CD4-positive, alpha-beta memory T cell (primary cell): ENCODE measurements around the gene RANBP10. TPM values are rescaled to one million over a fixed set of nuclear protein-coding genes. Genes with fewer than 3 reads are reported as not detected.

Experiments
- polyA plus RNA-seq, 2 donors: library from polyadenylated mRNA; unstranded; fragments of 300-500 nt; fragmentation: Illumina TruSeq; gene quantifications; one replicate each; pipeline ENCODE4 v1.2.3, GENCODE V29; 2021
- total RNA-seq, 2 experiments: library from RNA; stranded (reverse); gene quantifications; one replicate each; pipeline ENCODE4 v1.2.3, GENCODE V29; 2021

RANBP10 gene
- total and polyA plus RNA-seq, 4 experiments from 2014 or later: 7.1 to 27.8 (median 20.1) TPM

Other genes starting within 250 kb of the RANBP10 start
- gene CTCF, start 244.0 kb downstream of the RANBP10 start, total RNA-seq: 10 to 100 TPM; 69.8 to 72.5 TPM
- 10 to 100 TPM; 26.5 to 85.7 TPM for gene CTCF, start 244.0 kb downstream of the RANBP10 start, polyA plus RNA-seq
- gene CARMIL2, start 161.4 kb downstream of the RANBP10 start, total RNA-seq: 100 to 1,000 TPM; 194 to 195 TPM
- 10 to 100 TPM in 1 of 2 donors, 1 to 10 TPM in 1; 7.5 to 36.3 TPM for gene CARMIL2, start 161.4 kb downstream of the RANBP10 start, polyA plus RNA-seq
- gene ACD, start 146.3 kb downstream of the RANBP10 start, total RNA-seq: 10 to 100 TPM; 49.6 to 50.6 TPM
- gene ACD, start 146.3 kb downstream of the RANBP10 start, polyA plus RNA-seq: 10 to 100 TPM; 33.3 to 48.5 TPM
- gene PARD6A, start 145.6 kb downstream of the RANBP10 start, total RNA-seq: 1 to 10 TPM; 7.4 to 8.8 TPM
- 10 to 100 TPM; 17.8 to 26.5 TPM for gene PARD6A, start 145.6 kb downstream of the RANBP10 start, polyA plus RNA-seq
- gene ENKD1, start 139.8 kb downstream of the RANBP10 start, total RNA-seq: 1 to 10 TPM; 6.7 to 7.7 TPM
- gene ENKD1, start 139.8 kb downstream of the RANBP10 start, polyA plus RNA-seq: 1 to 10 TPM; 1.1 to 2.4 TPM
- gene C16orf86, start 139.7 kb downstream of the RANBP10 start, total RNA-seq: 1 to 10 TPM; 2.9 to 3.6 TPM
- 1 to 10 TPM; 4.1 TPM for gene C16orf86, start 139.7 kb downstream of the RANBP10 start, polyA plus RNA-seq
- gene GFOD2, start 87.2 kb downstream of the RANBP10 start, total RNA-seq: 10 to 100 TPM; 18.0 to 19.8 TPM
- 10 to 100 TPM; 10.8 to 19.2 TPM for gene GFOD2, start 87.2 kb downstream of the RANBP10 start, polyA plus RNA-seq
- under 1 TPM; 0.44 to 0.64 TPM for gene TSNAXIP1, start 329 bp upstream of the RANBP10 start, total RNA-seq
- not detected for gene TSNAXIP1, start 329 bp upstream of the RANBP10 start, polyA plus RNA-seq
- gene THAP11, start 35.8 kb upstream of the RANBP10 start, total RNA-seq: 10 to 100 TPM; 56.8 to 58.4 TPM
- 100 to 1,000 TPM; 130 to 147 TPM for gene THAP11, start 35.8 kb upstream of the RANBP10 start, polyA plus RNA-seq
- 10 to 100 TPM; 41.2 to 45.9 TPM for gene NUTF2, start 40.4 kb upstream of the RANBP10 start, total RNA-seq
- gene NUTF2, start 40.4 kb upstream of the RANBP10 start, polyA plus RNA-seq: 100 to 1,000 TPM; 127 to 128 TPM
- 100 to 1,000 TPM; 103 to 107 TPM for gene CENPT, start 41.1 kb upstream of the RANBP10 start, total RNA-seq
- 10 to 100 TPM; 15.4 to 18.1 TPM for gene CENPT, start 41.1 kb upstream of the RANBP10 start, polyA plus RNA-seq
- gene EDC4, start 66.5 kb upstream of the RANBP10 start, total RNA-seq: 100 to 1,000 TPM; 141 to 144 TPM
- 10 to 100 TPM; 18.5 to 37.3 TPM for gene EDC4, start 66.5 kb upstream of the RANBP10 start, polyA plus RNA-seq
- 1 to 10 TPM; 5.9 to 7.0 TPM for gene NRN1L, start 78.3 kb upstream of the RANBP10 start, total RNA-seq
- gene NRN1L, start 78.3 kb upstream of the RANBP10 start, polyA plus RNA-seq: under 1 TPM; 0.81 to 0.96 TPM
- gene PSKH1, start 86.7 kb upstream of the RANBP10 start, total RNA-seq: 10 to 100 TPM; 22.3 to 25.1 TPM
- 10 to 100 TPM; 19.4 to 25.3 TPM for gene PSKH1, start 86.7 kb upstream of the RANBP10 start, polyA plus RNA-seq
- 1 to 10 TPM; 5.1 to 8.6 TPM for gene CTRL, start 125.3 kb upstream of the RANBP10 start, total RNA-seq
- 1 to 10 TPM in 1 of 2 donors, under 1 TPM in 1; 0.41 to 1.8 TPM for gene CTRL, start 125.3 kb upstream of the RANBP10 start, polyA plus RNA-seq
- gene PSMB10, start 130.3 kb upstream of the RANBP10 start, total RNA-seq: 100 to 1,000 TPM; 147 to 152 TPM
- gene PSMB10, start 130.3 kb upstream of the RANBP10 start, polyA plus RNA-seq: 100 to 1,000 TPM; 461 to 777 TPM
- gene LCAT, start 137.6 kb upstream of the RANBP10 start, total RNA-seq: 10 to 100 TPM; 18.2 to 20.3 TPM
- gene LCAT, start 137.6 kb upstream of the RANBP10 start, polyA plus RNA-seq: 1 to 10 TPM in 1 of 2 donors, not detected in 1; 1.9 TPM
- 10 to 100 TPM; 33.2 to 33.5 TPM for gene SLC12A4, start 162.1 kb upstream of the RANBP10 start, total RNA-seq
- 1 to 10 TPM; 4.0 to 5.1 TPM for gene SLC12A4, start 162.1 kb upstream of the RANBP10 start, polyA plus RNA-seq
- gene DPEP3, start 173.9 kb upstream of the RANBP10 start, total RNA-seq: 1 to 10 TPM in 1 of 2 experiments, under 1 TPM in 1; 0.91 to 1.2 TPM
- gene DPEP3, start 173.9 kb upstream of the RANBP10 start, polyA plus RNA-seq: not detected
- gene DPEP2, start 192.9 kb upstream of the RANBP10 start, total RNA-seq: 100 to 1,000 TPM; 106 to 119 TPM
- 10 to 100 TPM; 46.9 to 58.8 TPM for gene DPEP2, start 192.9 kb upstream of the RANBP10 start, polyA plus RNA-seq
- not detected for gene DPEP2NB, start 209.4 kb upstream of the RANBP10 start, total RNA-seq
- gene DPEP2NB, start 209.4 kb upstream of the RANBP10 start, polyA plus RNA-seq: not detected
- gene DDX28, start 216.7 kb upstream of the RANBP10 start, total RNA-seq: 10 to 100 TPM; 16.1 to 17.0 TPM
- 10 to 100 TPM; 36.0 to 55.8 TPM for gene DDX28, start 216.7 kb upstream of the RANBP10 start, polyA plus RNA-seq
- gene DUS2, start 216.7 kb upstream of the RANBP10 start, total RNA-seq: 10 to 100 TPM; 13.8 to 14.6 TPM
- 10 to 100 TPM in 1 of 2 donors, 1 to 10 TPM in 1; 9.0 to 11.9 TPM for gene DUS2, start 216.7 kb upstream of the RANBP10 start, polyA plus RNA-seq